Keratinocyte (primary cell): Measurements from ENCODE around the gene MAPT.

ENCODE experiments used
- CTCF ChIP-seq, 3 experiments: IDR thresholded peaks in 1 of 3; conservative IDR thresholded peaks in 1 of 3; optimal IDR thresholded peaks in 1 of 3; 2 replicates in 2 of 3; 3 replicates in 1 of 3; pipeline versions ENCODE3 to v1.5.1; 2011; ENCODE audit warnings: low read length in 3 of 3, mild to moderate bottlenecking in 3 of 3, moderate library complexity in 2 of 3, control low read depth in 1 of 3, inconsistent platforms in 1 of 3; ENCODE audit not compliant: insufficient read depth in 2 of 3; ENCODE audit errors: extremely low read depth in 1 of 3
- EZH2 ChIP-seq: IDR thresholded peaks from one replicate; pipeline ENCODE4 v1.6.1; 2012; ENCODE audit warnings: inconsistent platforms, mild to moderate bottlenecking, low read length, moderate library complexity

GRCh38 chr17:45980855-45981254 lies 86.5 kb downstream of the MAPT start:
- TF ChIP-seq CTCF (optimal IDR thresholded peaks at IDR 0.05 in 1 of 3, IDR thresholded peaks at IDR 0.05 in 1 of 3, conservative IDR thresholded peaks at IDR 0.05 in 1 of 3; ENCODE audit: extremely low read depth in 1 of 3, insufficient read depth in 2 of 3, low read length in 3 of 3) (no peak), EZH2 (no peak)
